ENCODE results near the gene AP3B2.

GRCh38 chr15:82655606-82656005 is 54.1 kb downstream of the AP3B2 start:
- TF ChIP-seq POLR2A (IDR thresholded peaks at IDR 0.05) (no peak), CTCF (IDR thresholded peaks at IDR 0.05 in 8 of 11, conservative IDR thresholded peaks at IDR 0.05 in 3 of 11) (no peak)

All from spleen (tissue), 7 donors.